H9 (cell line): Measurements from ENCODE around the gene B4GALT6. TPM values are rescaled to one million over a fixed set of nuclear protein-coding genes. Genes with fewer than 3 reads are reported as not detected.

Experiments used
- DNase-seq: peaks from one replicate; pipeline ENCODE4 v3.0.0-alpha.2; 2017
- H2AFZ ChIP-seq: one replicate; pipeline ENCODE4 v1.6.1; 2013; ENCODE audit warnings: mild to moderate bottlenecking, low read length, control low read depth, moderate library complexity
- H2AK5ac ChIP-seq: 2 replicates; pipeline ENCODE4 v1.6.1; 2013; ENCODE audit warnings: low read length, control low read depth, mixed read lengths; ENCODE audit not compliant: insufficient read length
- H2BK120ac ChIP-seq: one replicate; pipeline ENCODE4 v1.6.1; 2013; ENCODE audit warnings: low read depth, mild to moderate bottlenecking, low read length, control low read depth, inconsistent platforms; ENCODE audit not compliant: poor library complexity, severe bottlenecking
- H2BK12ac ChIP-seq: 2 replicates; pipeline ENCODE4 v1.6.1; 2013; ENCODE audit warnings: low read length, control low read depth, mixed read lengths, low read depth; ENCODE audit not compliant: insufficient read length
- H2BK15ac ChIP-seq: 2 replicates; pipeline ENCODE4 v1.6.1; 2013; ENCODE audit warnings: low read depth, low read length, control low read depth
- H2BK20ac ChIP-seq: one replicate; pipeline ENCODE4 v1.6.1; 2013; ENCODE audit warnings: low read depth, mild to moderate bottlenecking, low read length, control low read depth, inconsistent platforms; ENCODE audit not compliant: poor library complexity, severe bottlenecking
- H2BK5ac ChIP-seq: 2 replicates; pipeline ENCODE4 v1.6.1; 2013; ENCODE audit warnings: low read length, control low read depth, mixed read lengths; ENCODE audit not compliant: insufficient read length
- H3K14ac ChIP-seq: 2 replicates; pipeline ENCODE4 v1.6.1; 2013; ENCODE audit warnings: low read length, control low read depth; ENCODE audit not compliant: insufficient read depth
- H3K18ac ChIP-seq: 2 replicates; pipeline ENCODE4 v1.6.1; 2013; ENCODE audit warnings: low read depth, mild to moderate bottlenecking, mixed read lengths, low read length, control low read depth; ENCODE audit not compliant: insufficient read length
- H3K23ac ChIP-seq: 2 replicates; pipeline ENCODE4 v1.6.1; 2013; ENCODE audit warnings: low read length, control low read depth, mixed read lengths, low read depth; ENCODE audit not compliant: insufficient read length
- H3K23me2 ChIP-seq: 2 replicates; pipeline ENCODE4 v1.6.1; 2013; ENCODE audit warnings: low read depth, mild to moderate bottlenecking, mixed read lengths, low read length, control low read depth; ENCODE audit not compliant: insufficient read length, poor library complexity, severe bottlenecking
- H3K27ac ChIP-seq: 2 replicates; pipeline ENCODE4 v1.5.1; 2013; ENCODE audit warnings: low read length, control low read depth, mixed read lengths, low read depth; ENCODE audit not compliant: insufficient read length
- H3K27me3 ChIP-seq: 2 replicates; pipeline ENCODE4 v1.6.1; 2013; ENCODE audit warnings: low read length, control low read depth, inconsistent platforms; ENCODE audit not compliant: insufficient read depth
- H3K4ac ChIP-seq: 2 replicates; pipeline ENCODE4 v1.6.1; 2013; ENCODE audit warnings: low read depth, mild to moderate bottlenecking, control low read depth, inconsistent platforms, low read length, moderate library complexity
- H3K4me1 ChIP-seq: 2 replicates; pipeline ENCODE4 v1.6.1; 2013; ENCODE audit warnings: low read length, control low read depth, inconsistent platforms; ENCODE audit not compliant: insufficient read depth
- H3K4me2 ChIP-seq: 2 replicates; pipeline ENCODE4 v1.6.1; 2013; ENCODE audit warnings: low read length, control low read depth, mixed read lengths; ENCODE audit not compliant: insufficient read length, insufficient read depth
- H3K56ac ChIP-seq: 2 replicates; pipeline ENCODE4 v1.6.1; 2013; ENCODE audit warnings: low read depth, mild to moderate bottlenecking, mixed read lengths, low read length, control low read depth; ENCODE audit not compliant: insufficient read length
- H3K79me1 ChIP-seq: 2 replicates; pipeline ENCODE4 v1.6.1; 2013; ENCODE audit warnings: low read depth, mild to moderate bottlenecking, moderate library complexity, low read length, control low read depth, inconsistent platforms; ENCODE audit not compliant: insufficient read depth, poor library complexity, severe bottlenecking
- H3K79me2 ChIP-seq: 2 replicates; pipeline ENCODE4 v1.6.1; 2013; ENCODE audit warnings: low read length, control low read depth, inconsistent platforms; ENCODE audit not compliant: insufficient read depth
- H3K9ac ChIP-seq: 2 replicates; pipeline ENCODE4 v1.6.1; 2013; ENCODE audit warnings: low read length, control low read depth, mixed read lengths; ENCODE audit not compliant: insufficient read length; ENCODE audit errors: extremely low read depth
- H3K9me3 ChIP-seq: one replicate; pipeline ENCODE4 v1.6.1; 2013; ENCODE audit warnings: low read depth, low read length, inconsistent platforms; ENCODE audit not compliant: control insufficient read depth
- H3T11ph ChIP-seq: one replicate; pipeline ENCODE4 v1.6.1; 2013; ENCODE audit warnings: mild to moderate bottlenecking, low read length, control low read depth, inconsistent platforms
- H4K20me1 ChIP-seq: one replicate; pipeline ENCODE4 v1.6.1; 2013; ENCODE audit not compliant: control insufficient read depth, insufficient read length, insufficient read depth
- H4K5ac ChIP-seq: 2 replicates; pipeline ENCODE4 v1.6.1; 2013; ENCODE audit warnings: low read depth, mild to moderate bottlenecking, mixed read lengths, low read length, control low read depth; ENCODE audit not compliant: insufficient read length
- H4K8ac ChIP-seq: replicated peaks from 2 replicates; pipeline ENCODE4 v1.6.1; 2013; ENCODE audit warnings: low read length, control low read depth, mixed read lengths, low read depth; ENCODE audit not compliant: insufficient read length
- H4K91ac ChIP-seq: 2 replicates; pipeline ENCODE4 v1.6.1; 2013; ENCODE audit warnings: low read depth, mild to moderate bottlenecking, moderate library complexity, mixed read lengths, low read length, control low read depth; ENCODE audit not compliant: insufficient read length
- H3K27ac Mint-ChIP-seq, 3 experiments: 2 replicates in 2 of 3; 3 replicates in 1 of 3; pipeline ENCODE4 v1.8.0; 2020 to 2021; ENCODE audit warnings: mixed read lengths in 3 of 3, mild to moderate bottlenecking in 1 of 3, moderate library complexity in 1 of 3
- H3K27me3 Mint-ChIP-seq: 2 replicates; pipeline ENCODE4 v1.8.0; 2021; ENCODE audit warnings: low read depth, mild to moderate bottlenecking, moderate library complexity, mixed read lengths
- H3K36me3 Mint-ChIP-seq, 3 experiments: 2 replicates in 2 of 3; 3 replicates in 1 of 3; pipeline ENCODE4 v1.8.0; 2020 to 2021; ENCODE audit warnings: low read depth in 3 of 3, mixed read lengths in 3 of 3; ENCODE audit not compliant: insufficient read depth in 1 of 3
- H3K4me1 Mint-ChIP-seq, 2 experiments: 2 replicates each; pipeline ENCODE4 v1.8.0; 2020; ENCODE audit warnings: mixed read lengths in 2 of 2
- H3K4me3 Mint-ChIP-seq, 2 experiments: 2 replicates in 1 of 2; 3 replicates in 1 of 2; pipeline ENCODE4 v1.8.0; 2020 to 2021; ENCODE audit warnings: mild to moderate bottlenecking in 2 of 2, mixed read lengths in 2 of 2, moderate library complexity in 1 of 2
- H3K9me3 Mint-ChIP-seq, 2 experiments: 2 replicates in 1 of 2; 3 replicates in 1 of 2; pipeline ENCODE4 v1.8.0; 2020; ENCODE audit warnings: mild to moderate bottlenecking in 2 of 2, mixed read lengths in 2 of 2, moderate library complexity in 1 of 2
- CTCF ChIP-seq: fragments of 200-600 bp; sonication (generic); conservative IDR thresholded peaks from 3 replicates; pipeline ENCODE4 v1.8.0; 2021; ENCODE audit warnings: antibody characterized with exemption, mild to moderate bottlenecking
- WGBS: extraction: QIAGEN DNeasy Blood & Tissue Kit; methylation state at CpG from one replicate; pipeline ENCODE4 v1.1.7; 2013; ENCODE audit warnings: missing lambda C conversion rate, low lambda C conversion rate, mixed read lengths; ENCODE audit not compliant: insufficient read length; ENCODE audit errors: extremely low coverage; 5-methylcytosine and 5-hydroxymethylcytosine counted together
- total RNA-seq: library from RNA; stranded (reverse); gene quantifications from 2 replicates; pipeline ENCODE4 v1.2.1, GENCODE V29; 2021

B4GALT6 gene
- total RNA-seq, 1 experiment from 2014 or later, result 34.1 TPM

GRCh38 chr18:31585991-31586390, 98.4 kb downstream of the B4GALT6 start:
- Histone ChIP-seq H3T11ph (no peak overlapping the region), H4K8ac (no peak overlapping the region), H3K23ac (no peak overlapping the region), H3K23me2 (no peaks in the 10 kb centered on the region), H2BK5ac (no peak overlapping the region), H3K79me1 (no peaks in the 10 kb centered on the region), H3K14ac (no peak overlapping the region), H3K56ac (no peak overlapping the region), H3K27me3 (no peaks in the 10 kb centered on the region), H3K4ac (no peak overlapping the region), H3K9ac (no peak overlapping the region), H2AK5ac (no peak overlapping the region), H3K79me2 (no peaks in the 10 kb centered on the region), H4K5ac (no peak overlapping the region), H4K91ac (no peak overlapping the region), H2BK15ac (no peak overlapping the region), H3K9me3 (no peaks in the 10 kb centered on the region), H2BK12ac (no peak overlapping the region), H2AFZ (no peak overlapping the region), H2BK20ac (no peak overlapping the region), H3K4me1 (no peaks in the 10 kb centered on the region), H3K27ac (no peak overlapping the region), H3K4me2 (no peak overlapping the region), H4K20me1 (no peaks in the 10 kb centered on the region), H3K18ac (no peak overlapping the region), H2BK120ac (no peak overlapping the region)
- no peaks in the 10 kb centered on the region for H3K36me3 Mint-ChIP-seq
- no peak for DNase-seq
- no peak overlapping the region for H3K27ac Mint-ChIP-seq
- no CpG with 5 or more reads among the region's 5 CpGs for WGBS
- no peaks in the 10 kb centered on the region for H3K27me3 Mint-ChIP-seq
- TF ChIP-seq CTCF, result no peak
- H3K9me3 Mint-ChIP-seq, result no peaks in the 10 kb centered on the region
- peaks cover 0 to 2% of the 10 kb centered on the region in 2 experiments; a peak in 1 of 4 replicates for H3K4me1 Mint-ChIP-seq
- no peak overlapping the region for H3K4me3 Mint-ChIP-seq
